Measurements from ENCODE around the gene KCNH1.

Gene KCNH1

DNA sequence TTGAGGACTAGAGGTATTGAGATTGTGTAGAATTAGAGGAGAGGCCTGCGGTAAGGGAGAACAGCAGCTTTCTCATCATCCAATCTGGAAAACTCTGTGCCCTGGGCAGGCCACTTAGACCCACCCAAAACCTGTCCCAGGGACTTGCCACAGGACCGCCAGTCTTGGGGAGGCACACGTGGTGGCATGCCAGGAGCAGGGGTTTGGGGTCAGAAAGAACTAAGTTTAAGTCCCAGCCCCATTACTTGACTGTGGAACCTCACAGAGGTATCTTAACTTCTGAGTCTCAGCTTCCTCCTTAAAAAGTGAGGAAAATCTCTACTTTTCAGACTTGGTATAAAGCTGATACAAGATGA lies 448.7 kb downstream of the KCNH1 start:
- DNase-seq, result no peak
- no peak overlapping the region for H3K9ac ChIP-seq (ENCODE audit: low read length)
- H2BK15ac ChIP-seq (replicated peaks; ENCODE audit: low read depth), result no peak overlapping the region
- no peak overlapping the region for H3K4me2 ChIP-seq (ENCODE audit: low read length)
- H2BK5ac ChIP-seq (ENCODE audit: low read length), result no peak overlapping the region
- no peak overlapping the region for H2BK120ac ChIP-seq (ENCODE audit: low read depth, low read length)
- no peak overlapping the region for H4K5ac ChIP-seq (ENCODE audit: low read length)
- no peak overlapping the region for H3K4ac ChIP-seq (ENCODE audit: low read depth, low read length)
- no peak overlapping the region for H4K8ac ChIP-seq (ENCODE audit: low read depth, low read length)
- H3K56ac ChIP-seq (ENCODE audit: low read length), result no peak overlapping the region
- H3K18ac ChIP-seq (ENCODE audit: low read length), result no peak overlapping the region
- no peak overlapping the region for H3K4me3 ChIP-seq (ENCODE audit: low read length)
- WGBS (ENCODE audit: extremely low coverage, insufficient coverage, low lambda C conversion rate), result no CpG with 5 or more reads among the region's 3 CpGs
- no peaks in the 10 kb centered on the region for H3K79me2 ChIP-seq (ENCODE audit: control insufficient read depth, insufficient read depth, low read length)
- H2AK5ac ChIP-seq (ENCODE audit: low read length), result no peak overlapping the region
- H3K23ac ChIP-seq (ENCODE audit: low read length), result no peak overlapping the region
- no peaks in the 10 kb centered on the region for H3K79me1 ChIP-seq (ENCODE audit: low read length)
- H3K4me1 ChIP-seq (ENCODE audit: control insufficient read depth, low read depth, low read length), result no peaks in the 10 kb centered on the region
- H3K27ac ChIP-seq (ENCODE audit: low read depth, low read length), result no peak overlapping the region
- H3K36me3 ChIP-seq (ENCODE audit: control insufficient read depth, insufficient read depth, low read length), result no peaks in the 10 kb centered on the region
- H3K27me3 ChIP-seq (ENCODE audit: insufficient read depth, low read length, poor library complexity), result no peaks in the 10 kb centered on the region

DNA sequence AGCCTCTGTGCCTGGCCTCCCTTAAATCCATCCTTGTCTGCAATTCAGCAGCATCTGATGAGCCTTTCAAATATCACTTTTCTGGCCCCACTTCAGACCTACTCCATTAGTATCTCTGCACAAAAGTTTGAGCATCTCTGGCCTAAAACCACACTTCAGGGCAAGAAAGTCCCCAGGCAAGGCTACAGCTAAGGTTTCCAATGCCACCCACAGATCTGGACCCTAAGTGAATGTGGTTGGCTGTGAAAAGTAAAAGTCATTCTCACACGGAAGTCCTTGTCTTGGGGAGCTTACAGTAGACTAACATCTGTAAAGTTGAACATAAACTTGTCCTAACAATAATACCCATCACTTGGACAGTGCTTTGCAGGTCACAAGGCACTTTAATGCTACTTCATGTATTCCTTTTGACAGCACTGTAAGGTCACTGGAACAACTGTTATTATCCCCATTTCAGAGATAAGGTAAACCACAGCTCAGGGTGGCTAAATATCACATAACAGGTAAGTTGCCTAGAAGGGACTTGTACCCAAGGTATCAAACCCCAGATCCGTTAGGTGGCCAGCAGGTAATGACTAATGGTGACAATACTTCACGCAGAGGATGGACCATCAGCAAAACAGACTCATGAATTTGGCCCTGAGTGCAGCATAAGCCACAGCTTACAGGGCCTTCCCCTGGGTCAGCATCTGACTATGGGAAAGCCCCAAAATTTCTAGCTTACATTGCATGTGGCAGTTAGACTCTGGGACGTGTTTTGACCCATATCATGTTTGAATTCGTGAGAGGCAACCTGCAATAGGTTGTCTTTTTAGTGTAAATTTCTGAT lies 449.3 kb downstream of the KCNH1 start:
- Histone ChIP-seq H3K4me3 (ENCODE audit: low read length) (no peak overlapping the region), H2BK120ac (ENCODE audit: low read depth, low read length) (no peak overlapping the region), H3K9ac (ENCODE audit: low read length) (no peak overlapping the region), H3K27ac (ENCODE audit: low read depth, low read length) (no peak overlapping the region), H3K18ac (ENCODE audit: low read length) (no peak overlapping the region), H3K4ac (ENCODE audit: low read depth, low read length) (no peak overlapping the region), H2AK5ac (ENCODE audit: low read length) (no peak overlapping the region), H3K27me3 (ENCODE audit: insufficient read depth, low read length, poor library complexity) (no peaks in the 10 kb centered on the region), H3K36me3 (ENCODE audit: control insufficient read depth, insufficient read depth, low read length) (no peaks in the 10 kb centered on the region), H2BK5ac (ENCODE audit: low read length) (no peak overlapping the region), H4K8ac (ENCODE audit: low read depth, low read length) (no peak overlapping the region), H3K4me2 (ENCODE audit: low read length) (no peak overlapping the region), H3K56ac (ENCODE audit: low read length) (no peak overlapping the region), H3K23ac (ENCODE audit: low read length) (no peak overlapping the region), H4K5ac (ENCODE audit: low read length) (no peak overlapping the region), H3K79me2 (ENCODE audit: control insufficient read depth, insufficient read depth, low read length) (no peaks in the 10 kb centered on the region), H3K4me1 (ENCODE audit: control insufficient read depth, low read depth, low read length) (no peaks in the 10 kb centered on the region), H3K79me1 (ENCODE audit: low read length) (no peaks in the 10 kb centered on the region), H2BK15ac (replicated peaks; ENCODE audit: low read depth) (no peak overlapping the region)
- WGBS (ENCODE audit: extremely low coverage, insufficient coverage, low lambda C conversion rate), result no CpG with 5 or more reads among the region's 5 CpGs
- no peak for DNase-seq

DNA sequence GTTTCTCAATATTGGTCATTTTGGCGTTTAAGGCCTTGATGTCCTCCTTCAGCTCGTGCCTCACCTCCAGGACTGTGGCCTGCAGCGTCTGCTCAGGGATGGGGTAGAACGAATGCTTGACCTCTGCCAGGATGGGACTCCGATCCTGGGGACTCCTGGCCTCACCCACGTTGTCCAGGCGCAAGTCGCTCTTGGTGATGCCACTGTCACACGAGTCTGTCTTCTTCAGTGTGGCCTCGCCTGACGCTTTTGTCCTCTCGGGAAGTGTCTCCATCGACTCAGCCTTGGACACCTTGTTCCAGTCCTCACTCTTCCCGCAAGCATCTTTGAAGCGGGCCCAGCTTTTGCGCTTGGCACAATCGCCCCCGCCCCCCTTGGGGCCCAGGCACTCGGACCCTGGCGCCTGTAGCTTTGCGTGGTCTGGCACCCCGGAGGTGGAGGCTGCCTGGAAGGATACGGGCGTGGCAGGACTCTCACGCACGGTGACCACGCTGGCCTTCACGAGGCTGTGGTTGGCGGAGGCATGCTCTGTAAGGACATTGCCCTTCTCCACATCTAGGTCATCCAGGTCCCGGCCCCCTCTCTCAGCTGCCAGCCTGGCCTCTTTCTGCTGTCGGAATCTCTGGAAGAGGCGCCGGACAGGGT lies 450.4 kb downstream of the KCNH1 start:
- no CpG with 5 or more reads among the region's 33 CpGs for WGBS (ENCODE audit: extremely low coverage, insufficient coverage, low lambda C conversion rate)
- H3K4ac ChIP-seq (ENCODE audit: low read depth, low read length), result no peak overlapping the region
- no peak for DNase-seq

DNA sequence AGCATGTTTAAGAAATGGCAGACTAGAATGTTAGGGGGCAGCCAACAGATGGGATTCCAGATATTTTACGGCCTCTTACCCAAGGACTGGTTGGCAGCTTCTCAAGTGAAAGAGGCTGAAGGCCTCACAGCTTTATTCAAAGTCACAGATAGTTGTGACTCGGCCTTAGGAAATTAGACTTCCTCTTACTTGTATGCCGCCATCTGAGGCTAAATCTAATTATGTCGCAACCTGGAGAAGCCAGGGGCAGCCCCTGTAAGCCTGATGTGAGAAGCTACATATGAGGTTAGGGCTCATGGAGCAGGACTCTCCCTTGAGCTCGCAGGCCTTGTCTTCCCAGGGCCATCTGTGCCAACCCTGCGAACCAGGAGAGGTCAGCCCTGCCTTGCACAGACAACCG lies 452.8 kb downstream of the KCNH1 start:
- no peak for DNase-seq
- H3K36me3 ChIP-seq (ENCODE audit: control insufficient read depth, insufficient read depth, low read length), result no peaks in the 10 kb centered on the region
- no peak overlapping the region for H2BK15ac ChIP-seq (replicated peaks; ENCODE audit: low read depth)
- H3K4me3 ChIP-seq (ENCODE audit: low read length), result no peak overlapping the region
- H4K8ac ChIP-seq (ENCODE audit: low read depth, low read length), result no peak overlapping the region
- H3K4me2 ChIP-seq (ENCODE audit: low read length), result no peak overlapping the region
- no peak overlapping the region for H3K27ac ChIP-seq (ENCODE audit: low read depth, low read length)
- H3K79me2 ChIP-seq (ENCODE audit: control insufficient read depth, insufficient read depth, low read length), result no peaks in the 10 kb centered on the region
- no peak overlapping the region for H2AK5ac ChIP-seq (ENCODE audit: low read length)
- H3K79me1 ChIP-seq (ENCODE audit: low read length), result no peaks in the 10 kb centered on the region
- no peak overlapping the region for H3K9ac ChIP-seq (ENCODE audit: low read length)
- no peaks in the 10 kb centered on the region for H3K4me1 ChIP-seq (ENCODE audit: control insufficient read depth, low read depth, low read length)
- H3K23ac ChIP-seq (ENCODE audit: low read length), result no peak overlapping the region
- no peak overlapping the region for H3K18ac ChIP-seq (ENCODE audit: low read length)
- no peak overlapping the region for H4K5ac ChIP-seq (ENCODE audit: low read length)
- no CpG with 5 or more reads among the region's 7 CpGs for WGBS (ENCODE audit: extremely low coverage, insufficient coverage, low lambda C conversion rate)
- no peak overlapping the region for H3K56ac ChIP-seq (ENCODE audit: low read length)
- no peaks in the 10 kb centered on the region for H3K27me3 ChIP-seq (ENCODE audit: insufficient read depth, low read length, poor library complexity)
- H2BK120ac ChIP-seq (ENCODE audit: low read depth, low read length), result no peak overlapping the region
- H3K4ac ChIP-seq (ENCODE audit: low read depth, low read length), result no peak overlapping the region
- H2BK5ac ChIP-seq (ENCODE audit: low read length), result no peak overlapping the region

More for the DNA sequence above, 450.4 kb downstream of the KCNH1 start:
- Histone ChIP-seq H2BK15ac (replicated peaks; ENCODE audit: low read depth) (no peak overlapping the region), H3K4me1 (ENCODE audit: control insufficient read depth, low read depth, low read length) (no peaks in the 10 kb centered on the region), H4K5ac (ENCODE audit: low read length) (no peak overlapping the region), H3K56ac (ENCODE audit: low read length) (no peak overlapping the region), H2AK5ac (ENCODE audit: low read length) (no peak overlapping the region), H2BK5ac (ENCODE audit: low read length) (no peak overlapping the region), H3K4me2 (ENCODE audit: low read length) (no peak overlapping the region), H3K79me1 (ENCODE audit: low read length) (no peaks in the 10 kb centered on the region), H3K27ac (ENCODE audit: low read depth, low read length) (no peak overlapping the region), H3K18ac (ENCODE audit: low read length) (no peak overlapping the region), H4K8ac (ENCODE audit: low read depth, low read length) (no peak overlapping the region), H3K4me3 (ENCODE audit: low read length) (no peak overlapping the region), H3K79me2 (ENCODE audit: control insufficient read depth, insufficient read depth, low read length) (no peaks in the 10 kb centered on the region), H3K36me3 (ENCODE audit: control insufficient read depth, insufficient read depth, low read length) (no peaks in the 10 kb centered on the region), H3K23ac (ENCODE audit: low read length) (no peak overlapping the region), H3K9ac (ENCODE audit: low read length) (no peak overlapping the region), H3K27me3 (ENCODE audit: insufficient read depth, low read length, poor library complexity) (no peaks in the 10 kb centered on the region), H2BK120ac (ENCODE audit: low read depth, low read length) (no peak overlapping the region)

DNA sequence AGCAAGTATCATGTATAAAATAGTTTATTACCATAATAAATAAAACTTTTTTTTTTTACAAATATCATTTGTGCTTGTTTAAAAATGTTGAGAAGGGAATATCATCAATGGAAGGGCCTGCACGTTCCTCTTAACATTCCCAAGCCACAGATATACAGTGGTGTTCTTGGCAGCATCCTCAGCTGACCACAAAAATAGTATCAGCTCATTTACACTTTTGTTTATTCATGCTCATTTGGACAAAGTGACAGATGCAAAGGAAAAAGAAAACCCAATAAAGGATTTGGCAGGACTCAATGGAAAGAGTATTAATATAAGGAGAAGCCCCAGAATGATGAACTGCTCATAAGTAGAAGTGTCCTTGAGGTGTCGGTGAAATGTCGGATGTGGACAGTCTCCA lies 455.6 kb downstream of the KCNH1 start:
- no peak overlapping the region for H2BK120ac ChIP-seq (ENCODE audit: low read depth, low read length)
- no peak overlapping the region for H3K4ac ChIP-seq (ENCODE audit: low read depth, low read length)
- no peak overlapping the region for H3K9ac ChIP-seq (ENCODE audit: low read length)
- no peaks in the 10 kb centered on the region for H3K79me1 ChIP-seq (ENCODE audit: low read length)
- no peaks in the 10 kb centered on the region for H3K27me3 ChIP-seq (ENCODE audit: insufficient read depth, low read length, poor library complexity)
- no peak overlapping the region for H3K56ac ChIP-seq (ENCODE audit: low read length)
- no peak overlapping the region for H3K4me3 ChIP-seq (ENCODE audit: low read length)
- no peaks in the 10 kb centered on the region for H3K4me1 ChIP-seq (ENCODE audit: control insufficient read depth, low read depth, low read length)
- no peak overlapping the region for H3K4me2 ChIP-seq (ENCODE audit: low read length)
- H4K5ac ChIP-seq (ENCODE audit: low read length), result no peak overlapping the region
- no CpG with 5 or more reads among the region's 3 CpGs for WGBS (ENCODE audit: extremely low coverage, insufficient coverage, low lambda C conversion rate)
- no peak overlapping the region for H3K23ac ChIP-seq (ENCODE audit: low read length)
- no peak overlapping the region for H2BK5ac ChIP-seq (ENCODE audit: low read length)
- no peaks in the 10 kb centered on the region for H3K36me3 ChIP-seq (ENCODE audit: control insufficient read depth, insufficient read depth, low read length)
- DNase-seq, result no peak
- no peak overlapping the region for H3K18ac ChIP-seq (ENCODE audit: low read length)
- H3K27ac ChIP-seq (ENCODE audit: low read depth, low read length), result no peak overlapping the region
- no peak overlapping the region for H2AK5ac ChIP-seq (ENCODE audit: low read length)
- no peak overlapping the region for H2BK15ac ChIP-seq (replicated peaks; ENCODE audit: low read depth)
- H4K8ac ChIP-seq (ENCODE audit: low read depth, low read length), result no peak overlapping the region
- no peaks in the 10 kb centered on the region for H3K79me2 ChIP-seq (ENCODE audit: control insufficient read depth, insufficient read depth, low read length)

Measured in mesendoderm (in vitro differentiated cells).